HG03442 (cell line): ENCODE measurements around the gene NEK5.
"Not testable (repeated sequence)": the region's sequence is repeated elsewhere in the genome, so short reads cannot be mapped to it uniquely, and the experiment has no call there.

Experiments used
- ATAC-seq: cut with Tn5 transposase; IDR thresholded peaks from one replicate; pipeline ENCODE4 v1.9.1; 2021; ENCODE audit warnings: mild to moderate bottlenecking, moderate library complexity; ENCODE audit not compliant: unreplicated experiment

The NEK5 gene

DNA sequence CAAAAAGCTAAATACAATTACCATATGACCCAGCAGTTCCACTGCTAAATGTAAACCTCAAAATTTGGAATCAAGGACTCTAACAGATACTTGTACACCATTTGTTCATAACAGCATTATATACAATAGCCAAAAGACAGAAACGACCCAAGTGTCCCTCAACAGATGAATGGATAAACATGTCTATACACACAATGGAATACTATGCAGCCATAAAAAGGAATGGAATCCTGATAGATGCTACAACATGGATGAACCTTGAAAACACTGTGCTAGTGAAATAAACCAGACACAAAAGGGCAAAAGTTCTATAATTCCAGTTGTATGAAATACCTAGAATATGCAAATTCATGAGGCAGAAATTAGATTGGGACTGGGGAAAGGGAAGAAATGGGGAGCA lies 18.4 kb upstream of the NEK5 start:
- ATAC-seq: no peak

DNA sequence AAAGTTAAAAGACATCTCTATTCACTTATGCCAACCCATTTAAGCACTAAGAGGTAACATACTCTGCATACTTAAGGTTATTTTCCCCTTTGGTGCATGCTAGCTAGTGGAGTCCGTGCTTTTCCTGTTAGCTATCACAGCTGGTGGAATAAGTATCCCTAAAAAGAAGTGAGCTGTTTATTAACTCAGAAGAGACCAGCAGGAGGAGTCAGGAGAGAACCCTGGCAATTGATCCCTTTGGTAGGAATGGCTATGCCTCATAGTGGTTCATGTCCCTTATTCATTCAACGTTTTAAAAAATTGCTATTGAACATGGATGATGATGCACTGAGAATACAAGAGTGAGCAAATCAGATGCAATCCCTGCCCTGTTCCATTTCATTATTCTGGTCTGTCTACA lies 12.4 kb upstream of the NEK5 start:
- ATAC-seq: no peak

DNA sequence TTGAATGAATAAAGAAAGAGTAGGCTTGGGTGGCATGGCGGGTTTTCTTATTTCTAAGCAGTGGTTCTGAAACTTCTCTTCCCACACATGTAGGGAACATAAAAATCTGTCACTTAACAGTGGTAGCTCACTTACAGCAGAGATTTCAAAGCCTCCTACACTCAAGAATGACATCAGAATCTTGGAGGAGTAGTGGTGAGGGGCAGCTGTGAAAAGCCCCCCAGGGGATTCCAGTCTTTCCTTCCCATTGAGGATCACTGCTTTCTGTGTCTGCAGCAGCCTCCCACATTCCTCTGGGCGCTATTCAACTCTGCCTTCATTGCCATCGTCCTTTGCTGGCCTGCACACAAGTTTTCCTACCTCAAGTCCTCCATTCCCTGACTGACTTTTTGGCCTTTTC lies 8.6 kb upstream of the NEK5 start:
- no peak for ATAC-seq

- ATAC-seq: no peak
Observed at GRCh38 chr13:52136763-52137162, 7.9 kb upstream of the NEK5 start.

GRCh38 chr13:52130641-52131040 lies 1.8 kb upstream of the NEK5 start:
- ATAC-seq: no peak

DNA sequence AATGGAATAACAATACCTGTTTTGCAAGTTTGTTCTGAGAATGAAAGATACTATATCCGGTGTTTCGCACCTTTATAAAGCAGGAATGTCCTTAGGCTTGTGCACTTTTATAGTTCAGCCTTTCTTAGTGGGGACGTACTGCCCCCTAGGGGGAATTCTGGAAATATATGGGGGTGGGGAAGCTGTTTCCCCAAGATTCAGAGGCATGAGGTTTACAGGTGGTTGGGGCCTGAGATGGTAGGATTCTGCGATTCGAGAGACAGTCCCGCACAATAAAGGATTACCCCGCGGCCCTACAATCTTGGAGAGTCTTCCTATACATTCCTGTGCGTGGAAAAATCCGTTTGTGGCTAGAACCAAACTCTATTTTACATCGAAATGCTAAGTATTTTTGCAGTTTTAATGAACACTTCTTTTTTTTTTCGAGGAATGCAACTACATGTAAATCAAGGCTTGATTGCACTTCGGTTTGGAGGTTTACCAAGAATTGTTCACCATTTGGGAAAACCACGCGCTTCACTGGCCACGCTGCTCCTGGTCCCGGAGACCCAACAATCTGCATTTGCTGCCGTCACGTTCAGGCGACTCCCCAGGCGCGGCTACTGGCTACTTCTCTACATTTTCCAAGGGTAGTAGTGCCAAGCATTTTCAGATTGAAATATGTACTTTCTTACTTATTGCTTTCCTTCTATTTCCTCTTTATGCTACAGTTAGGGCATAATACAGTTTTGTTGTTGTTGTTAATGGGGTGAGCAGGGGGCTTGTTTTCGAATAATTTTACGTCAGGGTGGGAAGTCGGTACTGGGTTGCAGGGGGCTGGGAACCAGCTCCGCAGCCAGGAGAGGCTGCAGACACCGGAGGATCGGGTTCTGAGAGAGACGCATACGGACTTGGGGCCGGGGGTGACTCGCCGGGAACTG lies 830 bp downstream of the NEK5 start:
- ATAC-seq: peak; percentile 53

- peak; percentile 23 for ATAC-seq
Observed at GRCh38 chr13:52127378-52127777, 1.5 kb downstream of the NEK5 start.

DNA sequence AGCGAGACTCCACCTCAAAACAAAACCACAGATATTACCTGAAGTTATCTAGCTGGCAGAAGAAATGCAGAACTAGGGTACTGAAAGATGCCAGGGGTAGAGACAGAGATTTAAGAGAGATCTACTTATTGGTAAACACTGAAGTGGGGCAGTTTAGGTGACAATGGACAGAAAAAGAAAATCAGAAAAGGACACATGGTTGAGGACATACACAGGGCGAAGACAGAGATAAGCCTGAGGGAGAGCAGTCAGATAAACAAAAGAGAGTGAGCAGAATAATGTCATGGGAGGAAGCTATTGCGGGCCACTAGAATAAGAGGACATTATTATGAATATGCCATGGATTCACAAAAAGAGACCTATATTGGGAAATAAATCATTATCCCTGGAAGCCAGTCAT lies 3.3 kb downstream of the NEK5 start:
- no peak for ATAC-seq

DNA sequence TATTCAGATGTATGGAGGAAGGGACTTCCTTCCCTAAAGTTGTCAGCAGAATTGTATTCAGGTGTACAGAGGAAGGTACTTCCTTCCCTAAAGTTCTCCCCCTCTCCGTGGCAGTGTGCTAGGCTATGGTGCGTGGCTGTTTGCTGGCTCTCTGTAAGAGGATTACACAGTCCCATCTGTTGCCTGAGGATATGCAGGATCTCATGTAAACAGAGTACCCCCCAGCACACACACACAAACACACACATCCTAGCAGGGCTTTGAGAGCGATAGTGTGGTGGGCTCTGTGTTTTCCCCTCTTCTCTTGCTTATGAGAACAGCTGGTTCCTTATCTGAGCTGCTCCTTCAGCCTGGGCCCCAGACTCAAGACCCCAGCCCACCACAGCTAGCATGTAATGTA lies 10.3 kb downstream of the NEK5 start:
- ATAC-seq: no peak

DNA sequence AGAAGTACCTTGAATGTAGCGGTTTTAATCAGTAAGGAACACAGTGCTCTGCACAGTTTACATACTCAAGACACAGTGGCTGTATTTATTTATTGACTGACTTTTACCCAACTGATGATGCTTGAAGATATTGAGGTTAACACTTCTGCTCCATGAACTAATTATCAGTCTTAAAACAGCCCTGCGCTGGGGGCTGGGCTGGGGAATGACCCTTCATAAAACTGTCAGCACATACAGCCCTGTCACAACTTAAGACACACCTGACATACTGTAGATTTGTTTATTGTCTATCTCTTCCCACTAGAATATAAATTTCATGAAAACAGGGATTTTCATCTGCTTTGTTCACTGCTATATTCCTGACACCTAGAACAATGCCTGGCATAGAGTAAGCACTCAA lies 10.8 kb downstream of the NEK5 start:
- ATAC-seq: no peak

GRCh38 chr13:52112591-52112990 lies 16.3 kb downstream of the NEK5 start:
- no peak for ATAC-seq

- no peak for ATAC-seq
Observed at GRCh38 chr13:52109116-52109670, 19.7 kb downstream of the NEK5 start.

DNA sequence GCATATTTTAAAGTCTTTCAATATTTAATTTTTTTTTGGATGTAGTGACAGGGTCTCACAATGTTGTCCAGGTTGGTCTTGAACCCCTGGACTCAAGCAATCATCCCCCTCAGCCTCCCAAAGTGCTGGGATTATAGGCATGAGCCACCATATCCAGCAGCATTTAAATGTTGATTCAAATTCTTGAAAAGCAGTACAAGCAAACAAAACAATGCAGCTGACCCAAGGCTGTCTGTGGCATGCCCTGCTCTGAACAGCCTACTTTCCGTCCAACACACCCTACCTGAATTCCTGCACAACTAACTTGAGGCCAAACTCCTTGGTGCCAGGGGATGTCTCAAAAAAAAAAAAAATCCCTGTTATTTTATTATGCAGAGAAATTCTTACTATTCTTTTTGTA lies 23.0 kb downstream of the NEK5 start:
- ATAC-seq: no peak

DNA sequence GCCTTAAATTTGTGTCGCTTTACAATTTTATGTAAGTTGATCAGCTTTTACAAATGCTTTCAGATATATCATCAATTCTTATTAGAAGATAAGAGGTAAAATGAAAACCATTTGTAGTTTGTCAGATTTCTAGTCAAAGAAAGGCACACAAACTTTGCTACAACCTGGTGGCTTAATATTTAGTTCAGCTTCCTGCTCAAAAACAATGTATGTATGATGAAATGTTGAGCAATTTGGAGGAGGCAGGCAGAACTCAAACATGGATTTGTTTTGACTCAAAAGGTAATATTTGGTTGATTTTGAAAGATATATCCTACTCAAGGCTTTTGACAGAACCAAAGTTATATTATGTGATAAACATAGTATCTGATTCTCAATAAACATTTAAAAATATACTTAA lies 24.2 kb downstream of the NEK5 start:
- no peak for ATAC-seq

DNA sequence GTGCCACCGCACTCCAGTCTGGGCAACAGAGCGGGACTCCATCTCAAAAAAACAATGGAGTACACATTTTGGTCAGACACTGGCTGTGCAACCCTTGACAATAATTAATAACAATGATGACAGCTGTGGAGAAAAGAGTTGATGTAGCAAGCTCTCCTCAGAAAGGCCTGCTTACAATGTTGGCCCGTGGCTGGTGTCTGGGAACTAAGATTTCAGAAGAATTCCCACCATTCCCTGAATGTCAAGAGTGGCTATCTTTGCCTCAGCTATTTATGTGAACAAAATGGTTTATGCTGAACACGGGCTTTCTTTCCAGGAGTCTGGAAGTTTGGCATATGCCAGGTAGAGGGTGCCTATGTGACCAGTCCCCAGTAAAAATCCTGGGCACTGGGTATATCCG lies 25.5 kb downstream of the NEK5 start:
- no peak for ATAC-seq

DNA sequence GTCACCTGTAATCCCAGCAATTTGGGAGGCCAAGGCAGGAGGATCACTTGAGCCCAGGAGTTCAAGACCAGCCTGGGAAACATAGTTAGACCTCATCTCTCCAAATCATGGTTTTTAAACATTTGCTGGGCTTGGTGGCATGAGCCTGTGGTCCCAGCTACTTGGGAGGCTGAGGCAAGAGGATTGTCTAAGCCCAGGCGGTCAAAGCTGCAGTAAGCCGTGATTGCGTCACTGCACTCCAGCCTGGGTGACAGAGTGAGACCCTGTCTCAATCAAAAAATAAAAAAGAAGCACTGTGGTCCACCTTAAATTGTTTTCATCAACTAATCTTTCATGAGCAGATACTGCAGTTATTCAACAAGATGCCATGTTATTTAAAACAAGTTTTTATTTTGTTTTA lies 26.4 kb downstream of the NEK5 start:
- not testable (repeated sequence) for ATAC-seq

DNA sequence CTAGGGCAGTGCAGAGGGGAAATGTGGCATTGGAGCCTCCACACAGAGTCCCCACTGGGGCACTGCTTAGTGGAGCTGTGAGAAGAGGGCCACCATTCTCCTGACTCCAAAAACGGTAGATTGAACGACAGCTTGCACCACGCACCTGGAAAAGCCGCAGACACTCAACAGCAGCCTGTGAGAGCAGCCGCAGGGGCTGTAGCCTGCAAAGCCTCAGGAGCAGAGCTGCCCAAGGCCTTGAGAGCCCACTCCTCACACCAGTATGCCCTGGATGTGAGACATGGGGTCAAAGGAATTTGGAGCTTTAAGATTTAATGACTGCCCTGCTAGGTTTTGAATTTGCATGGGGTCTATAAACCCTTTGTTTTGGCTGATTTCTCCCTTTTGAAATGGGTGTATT lies 31.7 kb downstream of the NEK5 start:
- no peak for ATAC-seq

- ATAC-seq: no peak
Observed at GRCh38 chr13:52096748-52097147, 32.1 kb downstream of the NEK5 start.

DNA sequence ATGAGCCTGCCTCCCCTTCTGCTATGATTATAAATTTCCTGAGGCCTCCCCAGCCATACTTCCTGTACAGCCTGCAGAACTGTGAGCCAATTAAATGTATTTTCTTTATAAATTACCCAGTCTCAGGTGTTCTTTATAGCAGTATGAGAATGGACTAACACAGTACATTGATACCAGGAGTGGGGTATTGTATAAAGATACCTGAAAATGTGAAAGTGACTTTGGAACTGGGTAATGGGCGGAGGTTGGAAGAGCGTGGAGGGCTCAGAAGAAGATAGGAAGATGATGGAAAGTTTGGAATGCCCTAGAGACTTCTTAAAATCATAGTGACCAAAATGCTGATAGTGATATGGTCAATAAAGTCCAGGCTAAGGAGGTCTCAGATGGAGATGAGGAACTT lies 32.8 kb downstream of the NEK5 start:
- ATAC-seq: no peak

GRCh38 chr13:52092087-52092486 lies 36.8 kb downstream of the NEK5 start:
- no peak for ATAC-seq

DNA sequence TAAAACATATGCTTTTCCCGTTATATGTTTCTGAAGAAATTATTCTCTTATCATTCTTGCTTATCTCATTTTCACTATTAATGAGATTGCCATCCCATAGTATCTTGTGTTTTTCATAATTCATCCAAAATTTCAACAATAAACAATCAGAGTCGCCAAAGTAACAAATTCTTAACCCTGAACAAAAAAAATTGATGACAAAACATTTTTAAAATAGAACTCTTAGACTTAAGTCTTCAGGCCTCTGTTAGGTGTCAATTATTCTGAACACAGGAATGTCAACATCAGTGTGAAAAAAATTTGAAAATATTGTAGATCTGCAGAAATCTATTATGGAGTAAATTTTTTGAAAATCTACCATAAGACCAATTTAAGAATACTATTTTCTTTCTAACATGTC lies 37.4 kb downstream of the NEK5 start:
- no peak for ATAC-seq

GRCh38 chr13:52085421-52085820 lies 43.5 kb downstream of the NEK5 start:
- no peak for ATAC-seq

DNA sequence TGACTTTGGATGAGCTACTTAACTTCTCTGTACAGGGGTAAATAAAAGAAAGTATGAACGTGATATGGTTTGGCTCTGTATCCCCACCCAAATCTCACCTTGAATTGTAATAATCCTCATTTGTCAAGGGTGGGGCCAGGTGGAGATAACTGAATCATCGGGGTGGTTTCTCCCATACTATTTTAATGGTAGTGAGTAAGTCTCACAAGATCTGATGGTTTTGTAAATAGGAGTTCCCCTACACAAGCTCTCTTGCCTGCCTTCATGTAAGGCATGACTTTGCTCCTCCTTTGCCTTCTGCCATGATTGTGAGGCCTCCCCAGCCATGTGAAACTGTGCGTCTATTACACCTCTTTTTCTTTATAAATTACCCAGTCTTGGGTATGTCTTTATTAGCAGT lies 43.9 kb downstream of the NEK5 start:
- not testable (repeated sequence) for ATAC-seq
